ENCODE results near the gene MYO10.

DNA sequence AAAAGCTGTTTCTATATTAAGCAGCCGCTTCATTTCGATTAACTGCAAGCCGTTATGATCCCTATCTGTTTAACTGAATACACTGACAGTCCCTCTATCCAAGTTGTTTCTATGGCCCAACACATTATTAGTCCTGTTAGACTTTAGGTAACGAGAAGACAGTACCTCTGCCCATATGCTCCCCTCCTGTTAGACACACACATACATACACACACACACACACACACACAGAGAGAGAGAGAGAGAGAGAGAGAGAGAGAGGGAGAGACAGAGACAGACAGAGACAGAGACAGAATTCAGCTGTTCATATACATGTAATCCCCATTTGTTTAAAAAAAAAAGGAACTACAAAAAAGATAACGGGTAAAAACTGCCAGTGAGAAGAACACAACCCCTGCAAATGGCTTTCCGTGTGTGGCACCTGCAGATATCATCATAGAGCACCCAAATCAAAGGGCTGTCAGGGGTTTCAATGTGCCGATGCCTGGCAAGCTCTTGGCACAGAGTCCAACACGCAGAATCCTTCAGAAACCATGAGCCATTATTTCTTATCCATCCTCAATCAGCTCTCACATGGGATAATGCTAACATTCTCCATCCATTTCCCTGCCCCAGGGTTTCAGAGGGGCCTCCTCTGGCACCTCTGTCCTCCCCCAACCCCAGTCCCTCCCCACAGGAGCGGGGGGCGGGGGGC is 144.0 kb downstream of the MYO10 start:
- TF ChIP-seq, protein P1, sequence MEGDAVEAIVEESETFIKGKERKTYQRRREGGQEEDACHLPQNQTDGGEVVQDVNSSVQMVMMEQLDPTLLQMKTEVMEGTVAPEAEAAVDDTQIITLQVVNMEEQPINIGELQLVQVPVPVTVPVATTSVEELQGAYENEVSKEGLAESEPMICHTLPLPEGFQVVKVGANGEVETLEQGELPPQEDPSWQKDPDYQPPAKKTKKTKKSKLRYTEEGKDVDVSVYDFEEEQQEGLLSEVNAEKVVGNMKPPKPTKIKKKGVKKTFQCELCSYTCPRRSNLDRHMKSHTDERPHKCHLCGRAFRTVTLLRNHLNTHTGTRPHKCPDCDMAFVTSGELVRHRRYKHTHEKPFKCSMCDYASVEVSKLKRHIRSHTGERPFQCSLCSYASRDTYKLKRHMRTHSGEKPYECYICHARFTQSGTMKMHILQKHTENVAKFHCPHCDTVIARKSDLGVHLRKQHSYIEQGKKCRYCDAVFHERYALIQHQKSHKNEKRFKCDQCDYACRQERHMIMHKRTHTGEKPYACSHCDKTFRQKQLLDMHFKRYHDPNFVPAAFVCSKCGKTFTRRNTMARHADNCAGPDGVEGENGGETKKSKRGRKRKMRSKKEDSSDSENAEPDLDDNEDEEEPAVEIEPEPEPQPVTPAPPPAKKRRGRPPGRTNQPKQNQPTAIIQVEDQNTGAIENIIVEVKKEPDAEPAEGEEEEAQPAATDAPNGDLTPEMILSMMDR (IDR thresholded peaks at IDR 0.05), result no peak
- TF ChIP-seq EP300 (IDR thresholded peaks at IDR 0.05), result no peak

Measured in tibial nerve (tissue), 4 donors.